NOMO-1 (cell line): ENCODE results near the gene TUBA4A.
"Not testable (repeated sequence)": the region's sequence is repeated elsewhere in the genome, so short reads cannot be mapped to it uniquely, and the experiment has no call there.

Source experiments
- DNase-seq, 2 experiments: peaks; one replicate each; lab custom pipeline; 2025; ENCODE audit not compliant: unreplicated experiment in 2 of 2; lab: John Stamatoyannopoulos, UW

Gene TUBA4A

GRCh38 chr2:219214141-219214540 is 39.6 kb downstream of the TUBA4A start:
- no peak for DNase-seq

- no peak for DNase-seq
Observed at GRCh38 chr2:219213486-219214071, 40.1 kb downstream of the TUBA4A start.

DNA sequence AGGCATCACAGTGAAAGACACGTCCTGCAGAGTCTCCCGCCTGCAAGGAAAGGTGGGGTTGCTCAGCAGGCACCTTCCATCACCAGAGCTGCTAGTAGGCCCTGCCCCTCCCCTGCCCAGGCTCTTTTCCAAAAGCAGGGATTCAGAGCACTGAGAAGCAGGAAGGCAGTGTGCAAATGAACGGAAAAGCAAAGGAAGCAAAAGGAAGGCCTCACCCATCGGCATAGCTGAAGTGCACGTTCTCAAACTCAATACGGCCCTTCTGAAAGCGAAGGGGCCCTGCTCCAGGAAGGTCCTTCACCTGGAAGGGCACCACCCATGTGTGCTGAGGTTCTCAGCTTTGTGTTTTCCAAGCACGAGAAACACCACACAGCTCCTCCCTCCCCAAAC is 40.7 kb downstream of the TUBA4A start:
- no peak for DNase-seq

GRCh38 chr2:219210886-219211362 is 42.8 kb downstream of the TUBA4A start:
- no peak for DNase-seq

GRCh38 chr2:219210196-219210885 is 43.4 kb downstream of the TUBA4A start:
- DNase-seq: no peak

DNA sequence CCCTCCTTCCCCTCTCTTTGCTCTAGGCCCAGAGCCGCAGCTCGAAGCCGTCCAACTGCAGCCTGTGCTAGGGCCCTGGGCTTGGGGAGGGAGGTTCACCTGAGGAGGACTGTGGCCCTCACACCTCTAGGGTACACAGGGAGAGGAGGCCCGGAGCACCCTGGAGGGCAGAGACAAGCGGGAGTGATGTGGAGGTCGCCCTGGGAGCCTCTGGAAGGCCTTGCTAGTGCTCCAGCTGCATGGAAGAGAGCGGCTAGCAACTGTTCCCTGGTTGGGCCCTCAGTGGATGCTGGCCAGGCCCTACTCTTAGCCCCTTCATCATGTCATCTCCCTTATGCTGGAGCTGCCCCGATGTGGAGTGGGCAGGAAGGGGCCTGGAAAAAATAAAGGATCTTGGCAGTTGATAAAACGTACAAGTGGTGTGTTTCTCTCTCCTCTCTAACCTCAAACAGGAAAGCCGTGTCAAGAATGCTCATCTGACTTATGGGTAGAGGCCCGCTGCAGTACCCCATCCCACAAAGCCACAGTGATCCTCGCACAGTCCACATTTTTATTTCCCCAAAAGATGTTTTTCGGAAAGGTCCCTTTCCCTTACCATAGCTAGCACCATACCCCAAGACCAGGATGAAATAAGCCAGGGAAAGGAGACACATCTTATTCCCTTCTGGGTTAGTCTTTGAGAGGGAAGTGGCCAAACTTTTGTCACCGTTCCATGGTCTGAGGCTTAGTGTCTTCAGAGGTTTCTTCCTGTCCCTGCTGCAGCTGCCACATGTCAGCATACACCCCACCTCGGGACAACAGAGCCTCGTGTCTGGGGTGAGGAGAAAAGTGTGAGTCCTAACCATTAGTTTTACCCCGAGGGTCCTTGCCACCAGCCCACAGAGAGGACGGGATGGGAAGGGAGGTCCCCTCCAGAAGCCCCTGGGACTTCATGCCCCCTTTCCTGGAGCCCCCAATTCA is 44.2 kb downstream of the TUBA4A start:
- no peak for DNase-seq

DNA sequence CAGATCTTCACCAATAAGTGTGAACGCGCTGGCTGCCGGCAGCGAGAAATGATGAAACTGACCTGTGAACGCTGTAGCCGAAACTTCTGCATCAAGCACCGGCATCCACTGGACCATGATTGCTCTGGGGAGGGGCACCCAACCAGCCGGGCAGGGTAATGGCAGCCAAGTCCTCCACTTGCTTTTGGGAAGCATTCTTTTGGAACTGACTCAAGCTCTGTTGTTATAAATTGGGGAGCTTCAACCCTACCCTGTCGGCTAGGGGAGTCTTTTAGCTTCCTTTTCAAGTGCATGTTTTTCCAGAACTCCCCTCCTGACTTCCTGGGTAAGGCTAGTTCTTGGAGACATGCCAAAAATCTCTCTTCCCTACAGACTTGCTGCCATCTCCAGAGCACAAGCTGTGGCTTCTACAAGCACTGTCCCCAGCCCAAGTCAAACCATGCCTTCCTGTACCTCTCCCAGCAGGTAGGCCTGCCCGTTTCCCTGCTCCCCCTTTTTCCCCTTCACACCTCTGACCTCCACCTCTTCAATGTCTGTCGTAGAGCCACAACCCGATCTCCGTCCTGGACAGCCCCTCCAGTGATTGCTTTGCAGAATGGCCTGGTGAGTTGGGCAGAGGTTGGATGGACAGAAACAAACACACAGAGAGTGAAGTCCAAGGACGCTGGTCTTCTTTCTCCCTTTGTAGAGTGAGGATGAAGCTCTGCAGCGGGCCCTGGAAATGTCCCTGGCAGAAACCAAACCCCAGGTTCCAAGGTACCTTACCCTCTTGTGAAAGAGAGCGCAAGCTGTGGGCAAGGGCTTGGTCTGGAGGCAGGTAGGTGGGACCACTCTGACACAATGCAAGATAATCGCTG is 45.6 kb downstream of the TUBA4A start:
- no peak for DNase-seq

DNA sequence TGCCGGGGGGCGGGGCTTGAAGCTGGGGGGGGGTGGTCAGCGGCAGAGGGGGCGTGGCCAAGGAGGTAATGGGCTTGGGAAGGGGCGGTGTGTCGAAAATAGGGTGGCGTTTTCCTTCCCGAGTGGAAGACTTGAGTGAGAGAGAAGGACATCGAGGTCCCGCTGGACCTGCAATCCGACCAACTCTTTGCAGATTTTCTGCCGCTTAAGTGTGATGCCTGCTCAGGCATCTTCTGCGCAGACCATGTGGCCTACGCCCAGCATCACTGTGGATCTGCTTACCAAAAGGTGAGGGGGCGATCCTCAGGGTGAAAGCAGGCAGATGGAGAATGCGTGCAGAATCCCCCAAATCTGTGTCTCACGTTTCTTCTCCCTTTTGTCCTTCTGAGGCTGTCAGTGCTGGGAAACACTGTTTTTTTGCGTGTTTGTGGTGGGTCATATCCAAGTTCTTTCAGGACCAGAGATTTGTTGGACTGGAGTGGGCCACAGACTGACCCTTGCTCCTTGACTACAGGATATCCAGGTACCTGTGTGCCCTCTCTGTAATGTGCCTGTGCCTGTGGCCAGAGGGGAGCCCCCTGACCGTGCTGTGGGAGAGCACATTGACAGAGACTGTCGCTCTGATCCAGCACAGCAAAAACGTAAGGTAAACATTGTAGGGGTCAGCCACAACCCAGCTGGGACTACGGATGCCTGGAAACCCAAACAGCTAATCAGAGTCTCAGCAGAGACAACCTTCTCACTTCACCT is 46.4 kb downstream of the TUBA4A start:
- DNase-seq: peak in 1 of 2 experiments; percentile 29

DNA sequence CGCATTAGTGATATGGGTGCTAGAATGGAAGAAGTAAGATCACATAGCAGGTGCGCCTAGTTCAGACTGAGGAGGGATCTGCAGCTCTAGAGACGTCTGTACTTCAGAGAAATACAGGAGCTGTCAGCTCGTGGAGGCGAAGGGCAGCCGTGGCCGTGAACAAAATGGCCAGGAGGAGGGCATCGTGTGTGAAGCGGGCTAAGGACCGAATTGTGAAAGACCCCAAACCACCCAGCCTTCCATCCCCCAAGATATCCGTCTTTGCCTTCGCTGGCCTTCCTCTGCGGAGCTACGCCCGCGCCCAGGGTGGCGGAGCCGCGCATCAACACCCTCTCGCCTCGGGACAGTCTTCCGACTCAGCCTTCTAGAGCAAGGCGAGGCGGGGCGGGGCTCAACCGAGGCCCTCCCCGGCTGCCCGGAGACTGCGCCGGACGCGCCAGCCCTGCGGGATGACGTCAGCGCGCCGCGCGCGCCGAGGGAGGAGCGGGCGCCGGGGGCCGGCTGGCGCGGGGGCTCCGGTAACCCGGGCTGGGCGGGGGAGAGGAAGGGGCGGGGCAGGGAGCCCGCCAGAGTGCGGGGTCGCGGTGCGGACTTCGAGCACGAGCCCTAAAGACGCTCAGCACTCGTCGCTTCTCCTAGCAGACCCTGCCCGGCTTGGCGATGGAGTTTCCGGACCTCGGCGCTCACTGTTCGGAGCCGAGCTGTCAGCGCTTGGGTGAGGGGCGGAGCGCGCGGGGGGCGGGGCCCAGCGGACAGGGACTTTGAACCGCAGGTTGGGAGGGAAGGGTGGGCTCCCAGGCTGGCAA is 47.2 kb downstream of the TUBA4A start, which contains the start of gene ZFAND2B:
Gene ZFAND2B, plus strand, starts transcription at position 455 of the 806 bp plus-strand sequence. Its CDS starts 206 bp downstream, at position 661.
- DNase-seq: peak; percentile 91 to 92

- DNase-seq: no peak
Observed at GRCh38 chr2:219205981-219206327, 47.8 kb downstream of the TUBA4A start.

DNA sequence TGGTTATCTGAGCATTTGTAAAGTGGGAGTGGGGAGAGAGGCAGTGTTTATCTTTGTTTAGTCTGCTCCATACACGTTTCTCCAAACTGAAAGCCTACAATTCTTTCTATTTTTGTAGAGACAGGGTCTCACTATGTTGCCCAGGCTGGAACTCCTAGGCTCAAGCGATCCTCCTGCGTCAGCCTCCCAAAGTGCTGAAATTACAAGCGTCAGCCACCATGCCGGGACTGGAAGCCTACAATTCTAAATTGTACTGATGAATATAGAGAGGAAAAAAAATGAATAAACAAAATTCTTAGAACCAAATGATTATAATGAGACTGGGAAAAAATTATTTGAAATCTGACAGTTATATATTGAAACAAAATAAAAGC is 48.6 kb downstream of the TUBA4A start:
- no peak for DNase-seq

GRCh38 chr2:219204425-219205164 is 49.1 kb downstream of the TUBA4A start:
- DNase-seq: no peak

DNA sequence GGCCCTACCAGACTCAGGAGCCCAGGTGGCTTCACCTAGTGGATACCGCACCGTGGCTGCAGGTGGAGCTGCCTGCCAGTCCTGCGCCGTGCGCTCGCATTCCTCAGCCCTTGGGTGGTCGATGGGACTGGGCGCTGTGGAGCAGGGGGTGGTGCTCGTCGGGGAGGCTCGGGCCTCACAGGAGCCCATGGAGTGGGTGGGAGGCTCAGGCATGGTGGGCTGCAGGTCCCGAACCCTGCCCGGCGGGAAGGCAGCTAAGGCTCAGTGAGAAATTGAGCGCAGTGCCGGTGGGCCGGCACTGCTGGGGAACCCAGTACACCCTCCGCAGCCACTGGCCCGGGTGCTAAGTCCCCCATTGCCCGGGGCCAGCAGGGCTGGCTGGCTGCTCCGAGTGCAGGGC is 52.4 kb downstream of the TUBA4A start:
- DNase-seq: not testable (repeated sequence)

DNA sequence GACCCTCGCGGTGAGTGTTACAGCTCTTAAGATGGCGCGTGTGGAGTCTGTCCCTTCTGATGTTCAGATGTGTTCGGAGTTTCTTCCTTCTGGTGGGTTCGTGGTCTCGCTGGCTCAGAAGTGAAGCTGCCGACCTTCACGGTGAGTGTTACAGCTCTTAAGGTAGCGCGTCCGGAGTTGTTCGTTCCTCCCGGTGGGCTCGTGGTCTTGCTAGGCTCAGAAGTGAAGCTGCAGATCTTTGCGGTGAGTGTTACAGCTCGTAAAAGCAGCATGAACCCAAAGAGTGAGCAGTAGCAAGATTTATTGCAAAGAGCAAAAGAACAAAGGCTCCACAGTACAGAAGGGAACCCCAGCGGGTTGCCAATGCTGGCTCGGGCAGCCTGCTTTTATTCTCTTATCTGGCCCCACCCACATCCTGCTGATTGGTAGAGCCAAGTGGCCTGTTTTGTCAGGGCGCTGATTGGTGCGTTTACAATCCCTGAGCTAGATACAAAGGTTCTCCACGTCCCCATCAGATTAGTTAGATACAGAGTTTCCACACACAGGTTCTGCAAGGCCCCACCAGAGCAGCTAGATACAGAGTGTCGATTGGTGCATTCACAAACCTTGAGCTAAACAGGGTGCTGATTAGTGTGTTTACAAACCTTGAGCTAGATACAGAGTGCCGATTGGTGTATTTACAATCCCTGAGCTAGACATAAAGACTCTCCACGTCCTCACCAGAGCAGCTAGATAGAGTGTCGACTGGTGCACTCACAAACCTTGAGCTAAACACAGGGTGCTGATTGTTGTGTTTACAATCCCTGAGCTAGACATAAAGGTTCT is 53.0 kb downstream of the TUBA4A start:
- DNase-seq: not testable (repeated sequence)
